Pons (tissue), 1 donor: Measurements from ENCODE around the gene TOX4.

Experiments
- DNase-seq: peaks from one replicate; pipeline ENCODE4 v3.0.0-alpha.2; 2016; ENCODE audit warnings: low spot score

TOX4 gene

DNA sequence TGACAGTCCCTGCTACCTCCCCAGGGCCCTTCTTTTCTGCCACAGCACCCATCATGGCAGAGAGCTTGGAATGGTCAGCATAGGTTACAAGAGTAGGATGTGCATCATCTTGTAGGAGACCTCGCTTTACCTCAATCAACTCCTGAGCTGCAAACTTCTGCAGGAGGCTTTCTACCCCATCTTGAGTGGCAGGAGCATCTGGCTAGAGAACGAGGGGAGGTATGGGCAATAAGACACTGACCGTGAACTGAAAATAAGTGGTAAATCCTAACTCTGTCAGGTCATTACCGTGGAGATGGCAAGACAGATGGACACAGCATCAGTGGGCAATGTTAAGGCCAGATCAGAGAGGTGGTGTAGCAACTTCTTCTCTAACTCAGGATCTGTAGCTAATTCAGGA is 26.4 kb downstream of the TOX4 start:
- no peak for DNase-seq

DNA sequence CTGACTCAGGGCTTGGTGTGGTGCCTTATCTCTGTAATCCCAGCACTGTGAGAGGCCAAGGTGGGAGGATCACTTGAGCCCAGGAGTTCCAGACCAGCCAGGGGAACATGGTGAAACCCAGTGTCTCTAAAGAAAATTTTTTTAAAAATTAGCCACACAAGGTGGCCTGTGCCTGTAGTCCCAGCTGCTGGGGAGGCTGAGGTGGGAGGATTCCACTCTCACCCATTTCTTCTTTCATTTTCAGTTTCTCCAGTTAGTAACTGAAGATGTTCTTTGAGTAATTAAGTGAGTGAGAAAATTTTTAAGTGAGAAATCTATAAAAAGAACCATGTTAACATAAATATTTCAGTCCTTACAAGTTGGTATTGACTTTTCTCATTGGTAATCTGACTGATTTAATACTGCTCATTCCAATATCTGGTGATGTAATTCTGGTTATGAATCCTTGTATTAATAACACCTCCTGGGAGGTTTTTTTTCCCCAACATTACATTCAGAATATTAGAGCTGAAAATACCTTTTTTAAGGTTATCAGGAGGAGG is 28.1 kb downstream of the TOX4 start:
- no peak for DNase-seq

DNA sequence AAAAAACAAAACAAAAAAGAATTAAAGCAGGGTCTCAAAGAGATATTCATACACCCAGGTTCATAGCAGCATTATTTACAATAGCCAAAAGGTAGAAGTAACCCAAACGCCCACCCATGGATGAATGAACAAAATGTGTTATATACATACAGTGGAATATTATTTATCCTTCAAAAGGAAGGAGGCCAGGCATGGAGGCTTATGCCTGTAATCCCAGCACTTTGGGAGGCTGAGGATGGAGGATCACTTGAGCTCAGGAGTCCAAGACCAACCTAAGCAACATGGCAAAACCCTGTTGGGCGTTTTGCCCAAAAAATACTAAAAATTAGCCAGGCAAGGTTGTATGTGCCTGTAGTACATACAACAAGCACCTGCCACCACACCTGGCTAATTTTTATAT is 29.6 kb downstream of the TOX4 start:
- DNase-seq = no peak

DNA sequence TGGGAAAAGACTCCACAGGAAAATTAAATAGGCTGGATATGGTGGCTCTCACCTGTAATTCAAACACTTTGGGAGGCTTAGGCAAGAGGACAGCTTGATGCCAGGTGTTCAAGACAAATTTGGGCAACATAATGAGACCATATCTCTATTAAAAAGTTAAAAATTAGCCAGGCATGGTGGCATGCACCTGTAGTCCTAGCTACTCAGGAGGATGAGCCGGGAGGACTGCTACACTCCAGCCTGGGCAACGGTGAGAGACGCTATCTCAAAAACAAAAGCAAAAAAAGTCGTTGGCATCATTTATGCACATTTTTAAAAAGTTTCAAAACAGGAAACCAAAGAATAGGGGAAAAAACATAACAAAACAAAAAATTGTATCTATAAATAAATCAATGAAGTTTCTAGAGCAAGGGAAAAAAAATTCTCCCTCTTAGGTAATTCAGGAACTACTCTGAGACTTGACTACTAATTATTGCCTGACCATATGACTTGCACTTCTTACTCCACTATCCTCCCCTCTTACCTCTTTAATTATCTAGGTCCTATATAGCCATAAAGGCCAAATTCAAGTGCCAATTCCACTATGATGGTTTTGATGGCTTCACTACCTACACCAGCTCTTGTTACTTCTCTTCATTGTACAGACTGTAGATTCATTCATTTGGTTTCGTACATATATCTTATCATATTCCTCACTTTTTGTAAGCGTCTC is 32.6 kb downstream of the TOX4 start:
- DNase-seq = no peak

DNA sequence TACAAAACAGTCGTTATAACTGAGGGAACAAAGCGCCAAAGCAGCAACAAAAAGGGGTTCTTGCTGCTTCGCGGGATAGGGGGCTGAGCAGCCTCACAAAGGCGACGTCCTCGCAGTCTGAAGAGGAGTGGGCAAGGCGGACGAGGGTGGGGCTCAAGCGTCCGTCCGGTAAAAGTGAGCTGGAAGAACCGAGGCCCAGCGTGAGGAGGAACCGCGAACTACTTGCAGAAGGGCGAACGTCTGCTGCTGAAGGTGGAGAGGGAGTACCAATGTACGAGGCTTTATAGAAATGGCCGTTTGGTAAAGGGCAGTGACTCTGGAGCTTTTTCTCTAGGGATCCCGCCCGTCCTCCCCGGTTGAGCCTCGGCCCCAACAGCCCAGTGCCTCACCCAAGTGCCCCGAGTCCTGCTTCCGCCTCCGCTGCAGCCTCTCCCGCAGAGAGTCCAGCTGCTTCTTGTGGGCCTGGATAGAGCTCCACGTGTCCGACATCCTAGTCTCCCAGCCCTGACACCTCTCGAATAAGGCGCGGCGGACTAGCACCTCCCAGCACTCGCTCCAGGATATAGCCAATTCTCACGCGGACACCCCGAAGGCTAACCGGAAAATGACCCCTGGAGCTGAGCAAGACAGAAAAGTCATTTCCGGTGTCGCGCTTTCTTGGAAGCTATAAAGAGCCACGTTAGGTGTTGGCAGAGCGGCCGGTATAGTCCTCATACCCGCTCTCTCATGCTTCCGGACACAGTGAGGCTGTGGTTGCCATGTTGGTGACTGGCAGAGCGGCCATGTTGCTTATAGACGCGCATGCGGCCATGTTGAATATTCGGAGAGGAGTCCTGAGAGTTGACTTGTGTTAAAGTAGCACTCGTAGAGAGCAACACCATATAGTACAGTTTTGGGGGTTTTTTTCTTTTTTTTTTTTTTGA is 34.0 kb downstream of the TOX4 start, which contains the start of gene METTL3:
TSS of gene METTL3 (minus strand) at position 606 of the 923 bp plus-strand sequence. CDS start at position 489, 117 bp downstream.
- DNase-seq = peak; percentile 100

DNA sequence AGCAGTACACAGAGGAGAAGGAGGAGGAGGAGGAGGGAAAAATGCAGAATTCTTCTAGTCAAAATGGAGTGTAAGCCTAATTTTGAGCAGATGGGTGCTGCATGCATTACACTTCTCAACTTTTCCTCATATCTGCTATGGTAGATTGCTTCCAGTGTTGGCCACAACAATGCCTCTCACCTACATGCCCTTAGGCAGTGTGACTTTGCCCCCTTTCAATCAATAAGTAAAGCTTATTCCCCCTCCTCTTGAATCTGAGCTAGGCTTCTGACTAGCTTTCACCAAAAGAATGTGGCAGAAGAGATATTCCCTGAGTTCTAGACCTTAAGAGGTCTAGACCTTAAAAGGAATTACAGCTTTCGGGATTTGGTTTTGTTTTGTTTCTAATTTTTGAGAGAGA is 37.3 kb downstream of the TOX4 start:
- DNase-seq = no peak

DNA sequence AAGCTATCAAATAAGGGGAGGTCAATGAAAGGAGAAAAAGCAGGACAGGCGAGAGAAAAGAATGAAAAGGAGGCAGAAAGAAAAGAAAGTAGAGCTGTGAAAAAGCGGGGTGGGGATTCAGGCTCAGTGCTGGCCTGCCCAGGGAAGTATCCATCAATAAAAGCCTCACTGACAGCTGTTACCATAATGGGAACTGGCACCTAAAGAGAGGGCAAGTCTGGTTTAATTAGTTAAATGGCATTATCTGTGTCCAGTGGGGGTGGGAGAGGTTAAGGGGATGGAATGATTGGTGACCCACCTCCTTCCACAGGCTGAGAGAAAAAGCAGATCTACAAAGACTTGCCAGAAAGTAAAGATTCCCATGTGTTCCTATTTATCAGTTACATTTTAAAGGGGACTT is 41.7 kb downstream of the TOX4 start:
- DNase-seq = no peak

DNA sequence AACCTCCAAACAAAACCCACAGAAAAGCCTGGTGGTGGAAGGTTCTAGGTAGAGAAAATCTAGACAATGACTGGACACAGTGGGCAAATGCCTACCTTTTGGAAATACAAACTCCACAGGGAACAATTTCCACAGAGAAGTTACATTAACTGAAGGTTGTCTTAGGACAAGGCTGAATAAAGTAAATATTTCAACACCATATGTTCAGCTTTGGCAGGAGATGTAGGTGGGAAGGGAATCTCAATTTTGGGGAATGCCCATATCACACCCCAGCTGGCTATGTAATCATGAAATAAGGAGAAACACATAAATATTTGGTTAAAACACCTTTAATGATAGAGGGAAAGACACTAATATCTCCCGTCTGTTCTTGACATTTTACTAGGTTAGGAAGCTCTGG is 43.8 kb downstream of the TOX4 start:
- no peak for DNase-seq

DNA sequence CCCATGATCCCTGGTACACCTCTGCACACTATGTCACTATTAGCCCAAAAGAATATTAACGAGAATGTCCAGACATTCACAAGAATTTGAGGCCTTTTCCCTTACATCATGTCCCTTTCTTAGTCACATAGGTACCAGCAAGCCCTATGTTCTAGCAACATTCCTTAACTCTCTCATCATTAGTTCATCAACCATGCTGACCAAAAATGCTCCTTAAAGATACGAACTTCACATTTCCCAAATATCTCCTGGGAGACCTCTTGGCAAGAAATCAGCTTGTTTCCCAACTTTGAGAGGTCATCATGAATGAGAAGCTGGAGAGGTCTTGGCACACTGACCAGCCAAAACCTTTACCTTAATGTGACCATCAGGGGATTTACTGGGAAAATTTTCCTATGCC is 44.5 kb downstream of the TOX4 start:
- DNase-seq = no peak

DNA sequence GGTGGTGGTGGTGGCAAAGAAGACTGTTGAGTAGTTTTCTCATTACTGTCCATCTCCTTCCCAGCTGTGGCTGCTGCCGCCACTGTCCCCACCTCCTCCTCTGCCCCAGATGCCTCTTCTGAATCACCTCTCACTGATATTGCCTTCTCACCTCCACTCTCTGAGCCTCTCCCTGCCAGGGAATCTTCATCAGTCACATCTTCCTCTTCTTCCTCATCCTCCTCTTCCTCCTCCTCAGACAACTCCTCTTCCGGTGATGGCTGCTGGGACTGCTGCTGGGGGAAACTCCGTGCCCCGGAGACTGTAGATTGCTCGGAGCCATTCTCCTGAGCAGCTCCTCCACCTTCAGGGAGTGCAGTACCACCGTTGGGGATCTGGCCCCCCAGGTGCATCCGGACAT is 46.2 kb downstream of the TOX4 start:
- DNase-seq = no peak

DNA sequence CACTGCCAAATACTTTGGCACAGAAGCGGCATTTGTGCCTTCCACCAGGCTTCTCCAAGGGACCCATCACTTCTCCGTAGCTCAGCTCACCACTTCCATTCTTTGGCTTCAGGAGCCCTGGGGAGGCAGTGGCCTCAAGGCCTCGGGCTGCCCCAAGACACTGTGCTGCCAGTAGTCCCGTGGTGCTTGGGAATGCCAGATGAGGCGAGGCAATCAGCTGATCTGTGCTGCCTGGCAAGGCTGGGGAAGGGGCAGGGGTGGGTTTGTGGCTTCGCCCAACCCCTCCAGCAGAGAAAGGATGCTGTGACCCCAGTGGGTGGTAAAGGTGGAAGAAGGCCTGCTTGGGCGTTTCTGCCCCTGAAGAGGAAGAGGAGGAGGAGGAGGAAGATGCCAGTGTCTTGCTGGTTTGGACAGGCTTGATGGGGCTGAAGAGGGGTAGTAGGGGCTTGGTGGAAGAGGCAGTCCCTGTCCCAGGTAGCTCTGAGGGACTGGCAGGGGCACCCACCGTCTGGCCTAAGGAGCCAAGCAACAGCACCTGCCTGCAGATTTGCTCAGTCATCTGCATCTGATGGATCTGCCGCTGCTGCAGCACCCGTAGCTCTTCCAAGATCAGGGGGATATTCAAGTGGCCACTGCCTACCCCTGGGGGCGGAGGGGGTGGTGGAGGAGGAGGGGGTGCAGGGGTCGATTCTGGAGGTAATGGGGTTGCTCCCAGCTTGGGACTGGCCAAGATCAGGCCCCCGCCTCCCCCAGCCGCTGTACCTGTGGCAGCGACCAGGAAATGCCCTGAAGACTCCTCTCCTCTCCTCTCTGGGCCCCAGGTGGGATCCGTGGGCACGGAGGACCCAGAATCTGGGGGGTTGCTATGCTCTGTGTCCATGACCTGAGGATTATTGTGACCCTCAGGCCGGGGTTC is 47.8 kb downstream of the TOX4 start:
- DNase-seq = no peak

DNA sequence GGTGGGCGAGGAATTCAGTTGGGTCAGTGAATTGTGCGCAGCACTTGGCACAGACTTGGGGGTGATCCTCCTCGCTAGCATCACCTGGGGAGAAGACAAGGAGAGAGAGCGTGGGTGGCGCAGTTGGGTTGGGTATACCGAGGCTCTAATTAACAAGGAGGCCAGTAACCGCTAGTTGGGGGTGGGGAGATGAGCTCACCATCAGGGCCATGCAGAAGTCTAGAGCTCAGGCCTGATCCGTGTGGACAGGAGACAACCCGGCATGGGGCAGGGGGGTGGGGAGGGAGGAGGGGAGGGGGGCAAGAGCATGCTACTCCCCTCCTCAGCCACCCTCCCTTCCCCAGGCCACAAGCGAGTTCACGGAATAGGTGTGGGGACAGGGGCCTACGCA is 48.6 kb downstream of the TOX4 start:
- DNase-seq = no peak

DNA sequence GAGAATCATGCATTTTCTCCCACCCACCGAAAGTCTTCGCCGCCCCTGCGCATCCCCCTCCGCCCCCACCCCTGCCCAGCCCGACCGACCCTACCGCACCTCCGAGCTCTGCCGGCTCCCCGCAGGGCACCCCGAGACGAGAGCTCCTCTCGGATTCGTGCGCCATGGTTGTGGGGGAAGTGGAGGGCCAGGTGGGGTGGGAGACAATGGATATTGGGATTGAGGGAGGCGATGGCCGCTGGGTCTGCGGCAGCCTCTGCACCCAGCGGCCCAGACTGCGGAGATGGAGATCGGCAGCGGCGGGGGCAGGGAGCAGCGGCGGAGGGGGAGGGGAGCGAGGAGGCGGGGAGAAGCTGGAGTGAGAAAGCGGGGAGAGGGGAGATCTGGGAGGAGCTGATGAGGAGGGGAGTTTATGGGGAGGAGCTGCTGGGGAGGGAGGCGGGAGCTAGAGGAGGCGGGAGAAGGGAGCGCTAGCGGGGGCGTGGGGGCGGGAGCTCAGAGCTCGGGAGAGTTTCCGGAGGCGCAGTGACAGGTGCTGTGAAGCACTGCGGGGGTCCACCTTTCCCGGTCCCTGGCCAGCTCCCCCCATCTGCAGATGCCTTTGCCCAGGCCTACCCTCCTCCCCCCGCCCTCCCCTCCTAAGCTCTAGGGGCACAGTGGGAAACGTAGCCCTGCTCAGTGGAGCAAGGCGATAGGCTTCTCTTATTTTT is 49.1 kb downstream of the TOX4 start, which contains the start of gene SALL2:
TSS of gene SALL2 (minus strand) at position 385 of the 710 bp plus-strand sequence. CDS start at position 166, 219 bp downstream.
- peak; percentile 72 for DNase-seq

DNA sequence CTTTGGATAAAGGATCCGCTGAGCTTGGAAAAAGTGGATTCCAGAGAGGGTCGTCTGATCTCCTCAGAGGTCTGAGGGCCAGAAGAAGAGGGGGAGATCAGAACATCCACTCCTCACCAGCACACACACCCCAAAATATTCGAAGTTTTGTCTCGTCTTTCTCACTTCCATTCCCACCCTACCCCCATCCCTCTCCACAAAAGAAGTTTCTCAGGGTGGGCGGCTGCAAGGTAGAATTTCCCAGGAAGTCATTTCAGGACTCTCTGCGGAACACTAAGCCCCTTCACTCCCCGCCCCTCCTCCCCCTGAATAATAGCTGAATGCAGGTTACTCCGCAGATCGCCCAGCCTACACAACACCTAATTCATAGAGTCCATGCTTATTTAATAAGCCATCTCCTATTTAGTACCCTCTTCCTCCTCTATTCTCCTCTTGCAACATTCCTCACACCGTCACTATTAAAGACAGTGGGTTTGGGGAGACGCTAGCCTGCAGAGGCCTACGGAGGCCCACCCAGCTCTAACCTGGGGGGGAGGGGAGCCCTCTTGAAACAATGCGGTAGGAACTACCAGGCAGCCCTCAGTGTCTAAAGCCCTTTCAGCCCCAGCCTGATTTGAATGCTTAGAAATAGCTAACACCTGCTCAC is 49.8 kb downstream of the TOX4 start:
- no peak for DNase-seq

DNA sequence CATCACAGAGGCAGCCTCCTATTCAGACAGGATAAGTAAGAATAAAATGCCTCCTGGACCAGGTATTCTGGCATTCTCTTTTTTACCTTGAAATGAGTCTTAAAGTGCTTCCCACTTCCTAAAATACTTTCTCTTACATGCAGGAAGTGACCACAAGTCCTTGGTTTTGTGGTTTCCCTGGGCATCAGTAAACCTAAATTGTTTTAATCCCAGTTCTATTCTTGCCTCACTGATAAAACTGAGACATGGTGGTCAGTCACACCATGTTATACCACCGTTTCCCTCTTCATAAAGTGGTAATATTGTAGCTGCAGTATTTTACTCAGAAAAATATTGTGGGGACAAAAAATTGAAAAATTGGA is 50.3 kb downstream of the TOX4 start:
- DNase-seq = no peak

DNA sequence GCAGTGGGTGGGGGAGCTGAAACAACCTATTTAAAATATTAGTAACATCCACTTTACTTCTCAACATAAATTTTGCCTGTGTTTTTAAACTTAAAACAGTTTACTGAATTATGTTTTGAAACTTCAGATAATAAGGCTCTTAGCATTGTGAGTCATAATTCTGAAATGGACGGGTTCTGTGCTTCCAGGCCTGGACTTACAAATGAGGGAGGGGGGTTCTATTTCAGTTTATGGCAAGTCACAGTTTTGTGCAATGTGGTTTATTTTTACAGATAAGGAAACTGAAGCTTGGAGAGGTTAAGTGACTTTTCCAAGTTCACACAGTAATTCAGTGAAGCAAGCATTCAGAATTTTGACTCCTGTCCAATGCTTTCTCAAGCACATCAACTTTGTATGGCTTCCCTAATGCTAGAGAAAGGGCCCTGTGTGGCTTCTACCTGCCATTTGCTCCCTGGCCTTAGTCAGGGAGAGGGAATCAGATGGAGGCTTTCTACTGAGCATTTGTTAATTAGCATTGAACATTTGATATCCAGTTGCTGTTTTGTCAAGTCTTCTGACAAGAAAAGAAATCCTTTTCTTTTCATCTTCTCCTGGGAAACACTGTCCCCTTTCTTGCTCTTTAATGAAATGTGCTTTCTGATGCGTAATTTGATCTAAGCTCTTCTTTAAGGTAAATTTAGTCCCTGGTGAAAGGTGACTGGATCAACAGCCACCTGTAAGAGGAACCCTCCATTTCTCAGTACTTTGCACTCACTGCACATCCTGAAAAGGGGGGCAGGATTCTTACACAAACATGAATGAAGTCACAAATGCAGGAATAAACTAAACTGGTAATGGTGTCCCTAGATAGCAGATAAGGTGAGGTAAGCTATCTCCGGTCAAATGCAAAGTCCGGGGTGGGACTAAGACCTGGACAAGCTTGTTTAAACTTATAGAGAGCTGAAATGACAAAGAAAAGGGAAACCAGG is 51.7 kb downstream of the TOX4 start:
- DNase-seq = no peak

DNA sequence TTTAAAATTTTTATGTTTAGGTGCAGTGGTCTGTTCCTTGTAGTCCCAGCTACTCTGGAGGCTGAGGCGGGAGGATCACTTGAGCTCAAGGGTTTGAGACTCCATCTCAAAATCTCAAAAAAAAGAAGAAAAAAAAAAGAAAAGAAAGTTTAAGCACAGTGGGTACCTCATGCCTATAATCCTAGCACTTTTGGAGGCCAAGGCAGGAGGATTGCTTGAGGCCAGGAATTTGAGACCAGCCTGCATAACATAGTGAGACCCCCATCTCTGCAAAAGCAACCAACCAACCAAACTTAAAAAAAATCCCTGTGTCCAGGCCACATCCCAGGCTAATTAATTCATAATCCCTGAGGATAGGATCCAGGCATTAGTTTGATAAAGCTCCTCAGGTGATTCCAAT is 52.5 kb downstream of the TOX4 start:
- DNase-seq = no peak

DNA sequence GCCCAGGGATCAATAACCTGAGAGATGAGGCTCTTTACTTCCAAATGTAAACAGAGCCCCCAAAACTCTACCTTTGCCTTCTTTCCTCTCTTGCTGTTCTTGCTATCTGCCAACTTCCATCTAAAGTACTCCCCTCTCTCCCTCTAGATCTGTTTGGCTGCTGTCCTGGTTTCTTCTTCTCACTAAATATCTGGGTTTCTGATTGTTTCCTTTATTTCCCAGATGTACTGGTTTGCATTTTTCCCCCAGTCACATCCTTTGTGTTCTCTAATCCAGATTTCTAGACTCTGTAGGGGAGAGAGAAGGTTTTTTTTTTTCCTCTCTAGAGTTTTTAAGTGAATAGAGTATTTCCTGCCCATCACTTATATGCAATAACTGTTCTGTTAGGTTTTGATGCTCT is 56.3 kb downstream of the TOX4 start:
- DNase-seq = no peak

DNA sequence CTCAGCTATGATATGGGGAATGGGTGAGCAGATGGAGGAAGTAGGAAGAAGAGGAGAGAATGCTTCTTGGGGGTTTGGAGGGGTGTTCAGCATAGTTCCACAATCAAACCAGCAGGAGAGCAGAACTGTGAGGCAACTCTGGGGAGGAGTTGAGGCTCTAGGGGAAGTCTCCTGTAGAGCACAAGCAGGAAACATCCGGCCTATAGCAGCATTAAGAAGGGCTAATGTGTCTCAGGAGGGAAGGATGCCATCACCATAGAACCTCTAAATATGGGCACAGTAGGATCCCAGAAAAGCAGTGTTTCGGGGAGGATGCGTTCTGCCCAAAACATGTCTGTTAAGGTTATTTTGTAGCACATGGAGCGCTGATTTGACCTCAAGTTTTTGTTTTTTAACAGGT is 57.6 kb downstream of the TOX4 start:
- DNase-seq = no peak
